Hepatocyte (in vitro differentiated cells): ENCODE data around the gene NXNL1.

ENCODE experiments used
- CTCF ChIP-seq: fragments of 200-600 bp; sonication (generic); IDR thresholded peaks from 2 replicates; pipeline ENCODE4 v1.5.1; 2016; ENCODE audit warnings: antibody characterized with exemption, mild to moderate bottlenecking; ENCODE audit not compliant: poor library complexity
- EZH2 ChIP-seq: fragments of 200-600 bp; sonication (generic); IDR thresholded peaks from 2 replicates; pipeline ENCODE4 v1.6.1; 2016; ENCODE audit warnings: antibody characterized with exemption, mild to moderate bottlenecking, borderline replicate concordance
- EZH2phosphoT487 ChIP-seq: fragments of 200-600 bp; sonication (generic); IDR thresholded peaks from one replicate; pipeline ENCODE4 v1.6.1; 2018; ENCODE audit warnings: antibody characterized with exemption, mild to moderate bottlenecking, low read depth, moderate library complexity; ENCODE audit not compliant: unreplicated experiment, severe bottlenecking

GRCh38 chr19:17471410-17472125, 10.8 kb upstream of the NXNL1 start:
- TF ChIP-seq CTCF (no peak), EZH2phosphoT487 (no peak), EZH2 (no peak)
